HG02943 (cell line): Measurements from ENCODE around the gene TMEM239.
"Not testable (repeated sequence)": the region's sequence is repeated elsewhere in the genome, so short reads cannot be mapped to it uniquely, and the experiment has no call there.

ENCODE experiments used
- ATAC-seq: cut with Tn5 transposase; IDR thresholded peaks from one replicate; pipeline ENCODE4 v1.9.1; 2021; ENCODE audit warnings: mild to moderate bottlenecking, low read depth, moderate library complexity; ENCODE audit not compliant: unreplicated experiment

The TMEM239 gene

DNA sequence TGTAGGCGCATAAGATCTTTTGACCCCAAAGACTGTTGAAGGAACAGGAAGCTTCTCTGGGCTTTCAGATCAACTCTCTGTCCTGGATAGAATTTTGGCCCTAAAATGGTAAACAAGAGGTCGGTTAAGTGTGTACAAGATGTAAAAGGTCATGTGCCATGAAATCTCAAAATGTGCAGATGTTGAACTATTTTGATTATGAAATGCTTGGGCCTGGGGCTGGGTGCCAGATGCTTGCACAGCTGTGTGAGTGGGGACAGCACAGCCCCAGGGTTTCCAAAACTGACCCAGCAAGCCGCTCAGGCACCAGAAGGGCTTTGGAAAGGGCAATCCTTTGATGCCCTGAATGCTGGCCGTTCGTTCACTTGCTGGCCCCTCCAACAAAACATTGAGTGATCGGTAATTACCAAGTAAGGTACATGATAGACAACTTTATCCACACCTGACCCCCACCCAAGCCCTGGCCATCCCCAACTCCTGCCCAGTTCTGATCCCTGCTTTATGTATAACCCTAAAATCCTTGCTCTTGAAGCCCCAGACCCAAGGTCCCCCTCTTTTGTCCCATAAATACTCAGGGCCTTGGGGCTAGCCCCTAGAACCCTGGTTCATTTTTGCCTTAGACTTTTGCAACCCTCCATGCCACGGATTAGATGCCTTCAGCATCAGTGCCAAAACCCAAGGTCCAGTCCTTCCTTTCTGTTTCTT lies 1.9 kb downstream of the TMEM239 start:
- no peak for ATAC-seq

- no peak for ATAC-seq
These were observed 4.1 kb downstream of the TMEM239 start for GRCh38 chr20:2820084-2820895.

DNA sequence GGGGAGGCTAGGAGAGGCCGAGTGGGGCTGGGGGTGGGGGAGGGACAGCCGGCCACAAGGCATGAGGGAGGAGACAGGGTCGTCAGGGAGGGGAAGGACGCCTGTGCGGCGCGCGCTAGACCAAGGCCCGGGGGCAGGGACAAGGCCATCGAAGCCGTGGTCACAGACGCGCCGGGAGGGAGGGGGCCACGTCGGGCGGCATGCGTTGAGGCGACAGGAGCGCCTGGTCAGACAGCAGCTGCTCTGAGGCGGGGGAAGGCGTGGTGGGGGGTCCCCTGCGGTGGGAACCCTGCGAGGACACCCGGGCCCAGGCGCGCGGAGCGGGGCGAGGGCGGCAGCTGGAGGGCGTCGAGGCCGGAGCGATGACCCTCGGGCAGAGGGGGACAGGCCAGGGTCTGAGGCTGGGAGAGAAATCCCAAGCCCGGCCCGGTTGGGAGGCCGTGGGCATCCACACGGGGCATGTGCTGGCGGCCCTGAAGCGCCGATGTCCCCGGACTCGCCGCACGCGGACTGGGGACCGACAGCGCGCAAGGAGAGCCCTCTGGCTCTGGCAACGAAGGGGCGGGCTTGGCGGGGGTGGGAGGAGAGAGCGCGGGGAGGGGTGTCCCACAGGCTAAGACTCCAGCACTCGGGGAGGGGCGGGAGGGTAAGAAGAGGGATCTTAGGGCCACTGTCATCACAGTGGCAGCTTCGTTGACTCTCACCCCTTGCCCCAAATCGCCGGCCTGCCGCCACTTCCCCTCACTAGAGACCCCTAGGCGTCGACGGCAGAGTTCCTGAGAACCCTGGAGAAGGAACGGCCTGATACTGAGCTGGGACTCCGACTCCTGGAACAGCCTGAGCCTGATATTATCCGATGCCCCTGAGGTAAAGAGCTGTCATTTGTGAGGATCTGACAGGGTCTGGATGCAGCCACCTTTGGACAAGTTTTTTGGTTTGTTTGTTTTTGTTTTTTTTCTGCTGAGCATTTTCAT lies 5.0 kb downstream of the TMEM239 start:
- ATAC-seq: no peak

- ATAC-seq: no peak
These were observed 5.9 kb downstream of the TMEM239 start for GRCh38 chr20:2822073-2822472.

GRCh38 chr20:2825761-2826160 lies 9.6 kb downstream of the TMEM239 start:
- no peak for ATAC-seq

DNA sequence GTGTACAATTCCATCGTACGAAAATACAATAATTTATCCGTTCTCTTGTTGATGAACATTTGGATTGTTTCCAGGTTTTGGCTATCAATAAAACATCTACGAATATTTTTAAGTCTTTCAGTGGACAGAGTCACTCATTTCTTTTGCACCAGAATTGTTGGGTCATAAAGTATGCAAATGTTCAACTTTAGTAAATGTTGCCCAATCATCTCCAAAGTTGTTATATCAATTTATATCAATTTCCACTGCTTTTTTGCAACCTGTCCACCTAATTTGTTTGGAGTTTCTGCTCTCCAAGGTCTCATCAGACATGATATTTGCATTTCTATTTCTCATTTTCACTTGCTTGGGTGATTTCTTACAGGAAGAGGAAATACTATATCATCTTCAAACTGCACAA lies 10.5 kb downstream of the TMEM239 start:
- no peak for ATAC-seq

DNA sequence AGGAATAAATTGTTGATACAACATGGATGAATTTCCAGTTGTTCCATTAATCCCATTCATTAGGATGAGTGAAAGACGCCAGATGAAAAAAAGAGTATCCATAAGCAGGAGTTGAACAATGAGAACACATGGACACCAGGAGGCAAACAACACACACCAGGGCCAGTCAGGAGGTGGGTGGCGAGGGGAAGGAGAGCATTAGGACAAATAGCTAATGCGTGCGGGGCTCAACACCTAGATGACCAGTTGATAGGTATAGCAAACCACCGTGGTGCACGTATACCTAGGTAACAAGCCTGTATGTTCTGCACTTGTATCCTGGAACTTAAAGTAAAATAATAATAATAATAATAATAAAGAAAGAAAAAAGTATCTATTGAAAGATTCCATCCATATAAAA lies 13.2 kb downstream of the TMEM239 start:
- no peak for ATAC-seq

DNA sequence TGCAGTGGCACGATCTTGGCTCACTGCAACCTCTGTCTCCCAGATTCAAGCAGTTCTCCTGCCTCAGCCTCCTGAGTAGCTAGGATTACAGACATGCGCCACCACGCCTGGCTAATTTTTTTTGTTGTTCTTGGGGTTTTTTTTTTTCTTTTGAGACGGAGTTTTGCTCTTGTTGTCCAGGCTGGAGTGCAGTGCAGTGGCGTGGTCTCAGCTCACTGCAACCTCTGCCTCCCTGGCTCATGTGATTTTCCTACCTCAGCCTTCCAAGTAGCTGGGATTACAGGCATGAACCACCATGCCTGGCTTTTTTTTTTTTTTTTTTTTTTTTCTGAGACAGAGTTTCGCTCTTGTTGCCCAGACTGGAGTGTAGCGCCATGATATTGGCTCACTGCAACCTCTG lies 15.0 kb downstream of the TMEM239 start:
- ATAC-seq: not testable (repeated sequence)

DNA sequence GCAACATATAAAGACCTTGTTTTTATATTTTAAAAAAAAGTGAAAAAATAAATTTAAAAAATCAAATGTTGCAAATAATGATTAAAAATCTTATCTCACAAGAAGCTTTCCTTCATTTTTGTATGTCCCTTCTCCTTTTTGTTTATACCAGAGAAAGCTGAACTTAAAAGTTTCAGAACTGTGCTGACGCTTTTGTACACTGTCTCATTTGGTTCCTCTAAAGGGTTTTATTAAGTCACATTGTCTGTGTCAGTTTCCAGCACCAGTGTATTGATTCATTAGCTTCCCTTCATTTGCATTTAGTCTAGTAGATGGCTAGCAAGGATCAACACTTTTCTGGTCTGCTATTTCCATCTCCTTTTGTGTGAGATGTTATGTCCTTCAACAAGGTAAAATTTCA lies 17.6 kb downstream of the TMEM239 start:
- no peak for ATAC-seq

GRCh38 chr20:2834401-2835110 lies 18.4 kb downstream of the TMEM239 start:
- no peak for ATAC-seq

DNA sequence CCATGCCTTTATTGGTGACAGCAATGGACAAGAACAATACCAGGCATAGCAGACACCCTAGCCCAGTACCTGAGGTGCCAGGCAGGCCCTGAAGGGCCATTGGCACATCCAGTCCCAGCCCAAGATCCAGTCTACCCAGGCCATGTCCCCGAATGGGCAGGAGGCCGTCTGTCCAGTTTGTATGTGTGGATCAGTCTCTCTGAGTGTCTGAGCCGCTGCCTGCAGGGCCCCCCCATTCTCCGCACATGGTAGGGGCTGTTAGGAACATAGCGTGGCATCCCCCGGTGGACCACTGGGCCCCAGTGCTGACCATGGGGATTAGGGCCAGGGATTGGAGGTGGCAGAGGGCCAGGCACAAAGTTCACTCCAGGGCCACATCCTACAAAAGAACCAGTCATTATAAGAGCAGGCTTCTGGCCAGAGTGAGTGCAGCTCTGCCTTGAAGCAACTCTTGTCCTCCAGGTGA lies 19.2 kb downstream of the TMEM239 start:
- no peak for ATAC-seq

- no peak for ATAC-seq
These were observed 19.9 kb downstream of the TMEM239 start for GRCh38 chr20:2836035-2836434.

- no peak for ATAC-seq
These were observed 21.2 kb downstream of the TMEM239 start for GRCh38 chr20:2837221-2837960.

GRCh38 chr20:2838170-2838797 lies 22.1 kb downstream of the TMEM239 start:
- no peak for ATAC-seq

DNA sequence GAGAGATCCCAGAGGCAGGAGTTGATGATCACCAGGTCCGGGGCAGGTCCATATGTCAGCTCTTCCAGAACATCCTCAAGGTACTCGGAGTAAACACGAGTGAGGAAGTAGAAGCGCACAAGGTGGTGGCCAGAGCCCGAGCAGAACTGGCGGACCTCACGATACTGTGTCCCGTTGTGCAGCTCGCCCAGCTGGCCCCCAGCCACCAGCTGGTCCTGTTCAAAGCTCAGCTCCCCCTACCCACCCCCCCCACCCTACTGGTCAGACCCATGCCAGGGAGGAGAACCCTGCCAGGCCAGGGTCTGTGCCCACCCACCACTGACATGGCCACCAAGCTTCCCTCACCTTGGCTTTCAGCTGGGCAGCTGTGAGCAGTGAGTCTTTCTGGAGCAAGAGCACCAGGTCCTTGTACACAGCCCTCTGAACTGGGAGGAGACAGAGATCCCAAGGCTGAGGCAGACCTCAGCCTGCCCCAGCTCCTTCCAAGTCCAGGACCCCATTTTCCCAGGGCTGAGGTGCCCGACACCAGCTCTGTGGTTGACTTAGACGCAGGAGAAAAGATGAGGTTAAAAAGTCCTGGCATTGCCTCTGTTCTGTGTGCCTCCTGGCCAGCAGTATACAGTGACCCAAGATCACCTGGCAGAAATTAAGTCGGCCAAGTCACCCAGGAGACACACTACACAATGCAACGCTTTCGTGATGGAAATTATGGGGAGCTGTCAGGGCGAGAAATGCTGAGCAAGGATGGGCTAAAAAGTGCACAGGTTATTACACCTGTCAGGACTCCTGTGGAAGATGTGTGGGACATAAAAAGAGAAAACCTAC lies 22.9 kb downstream of the TMEM239 start:
- no peak for ATAC-seq

DNA sequence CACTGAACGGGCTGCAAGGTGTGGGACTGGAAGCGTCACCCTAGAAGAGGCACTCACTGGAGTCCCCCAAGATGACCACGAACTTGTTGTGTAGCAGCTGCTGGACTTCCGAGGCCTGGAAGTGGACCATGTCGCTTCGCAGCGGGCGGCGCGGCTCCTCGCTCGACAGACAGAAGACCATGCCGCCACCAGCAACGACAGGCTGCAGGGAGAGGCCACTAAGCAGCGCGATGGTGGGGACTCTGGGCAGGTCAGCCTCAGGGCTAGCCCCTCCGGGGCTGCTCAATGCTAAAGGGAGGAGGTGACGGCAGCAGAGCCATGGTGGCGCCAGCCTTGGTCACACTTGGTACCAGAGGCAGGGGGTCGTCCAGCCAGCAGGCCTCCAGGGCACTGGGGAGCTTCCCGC lies 23.6 kb downstream of the TMEM239 start:
- ATAC-seq: peak; percentile 8

DNA sequence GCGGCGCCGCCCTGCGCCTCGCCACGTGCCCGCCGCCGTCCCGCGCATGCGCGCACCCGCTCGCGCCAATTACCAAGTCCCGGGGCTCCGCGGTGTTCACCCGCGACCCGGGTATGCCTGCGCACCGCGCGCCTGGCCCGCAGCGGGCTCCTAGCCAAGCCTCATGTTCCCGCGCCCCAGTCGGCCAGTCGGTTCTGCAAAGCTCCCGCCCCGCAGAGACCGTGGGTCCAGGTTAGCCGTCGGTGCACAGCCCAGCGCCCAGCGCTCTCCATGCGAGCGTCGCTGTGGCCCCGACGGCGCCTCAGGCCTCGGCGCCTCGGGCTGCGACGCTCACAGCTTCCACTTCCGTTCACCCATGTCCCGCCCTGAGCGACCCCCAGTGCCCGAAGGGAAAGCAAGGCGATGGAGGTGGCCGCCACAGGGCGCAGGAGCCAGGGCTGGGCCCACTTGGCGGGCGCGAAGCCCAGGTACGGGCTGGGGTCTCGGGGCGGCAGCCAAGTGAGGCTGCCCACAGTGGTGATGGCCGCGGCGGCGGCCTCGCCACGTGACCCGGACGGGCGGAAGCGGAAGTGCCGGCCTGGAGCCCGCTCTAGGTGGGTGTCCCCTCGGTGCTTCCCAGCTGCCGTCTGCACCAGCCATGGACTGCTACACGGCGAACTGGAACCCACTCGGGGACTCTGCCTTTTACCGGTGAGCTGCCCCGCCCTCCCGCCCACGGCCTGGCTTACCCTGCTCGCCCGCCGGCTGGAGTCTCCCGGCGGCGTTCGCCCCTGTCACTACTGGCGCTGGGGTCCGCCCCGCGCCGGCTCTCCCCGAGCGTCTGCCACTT lies 24.2 kb downstream of the TMEM239 start, which contains the start of the genes PCED1A and VPS16:
Gene PCED1A (minus strand): TSS at position 518 of the 829 bp plus-strand sequence. CDS start 743 bp downstream, outside the sequence.
Gene VPS16 (plus strand): TSS at position 608 of the 829 bp plus-strand sequence. CDS start 30 bp downstream, at position 638.
- ATAC-seq: peak; percentile 82
